H9 (cell line): Measurements from ENCODE around the gene AK9. TPM values are rescaled to one million over a fixed set of nuclear protein-coding genes. Genes with fewer than 3 reads are reported as not detected.

ENCODE experiments used
- DNase-seq: peaks from one replicate; pipeline ENCODE4 v3.0.0-alpha.2; 2017
- H2AFZ ChIP-seq: one replicate; pipeline ENCODE4 v1.6.1; 2013; ENCODE audit warnings: mild to moderate bottlenecking, low read length, control low read depth, moderate library complexity
- H2AK5ac ChIP-seq: 2 replicates; pipeline ENCODE4 v1.6.1; 2013; ENCODE audit warnings: low read length, control low read depth, mixed read lengths; ENCODE audit not compliant: insufficient read length
- H2BK120ac ChIP-seq: one replicate; pipeline ENCODE4 v1.6.1; 2013; ENCODE audit warnings: low read depth, mild to moderate bottlenecking, low read length, control low read depth, inconsistent platforms; ENCODE audit not compliant: poor library complexity, severe bottlenecking
- H2BK12ac ChIP-seq: 2 replicates; pipeline ENCODE4 v1.6.1; 2013; ENCODE audit warnings: low read length, control low read depth, mixed read lengths, low read depth; ENCODE audit not compliant: insufficient read length
- H2BK15ac ChIP-seq: 2 replicates; pipeline ENCODE4 v1.6.1; 2013; ENCODE audit warnings: low read depth, low read length, control low read depth
- H2BK20ac ChIP-seq: one replicate; pipeline ENCODE4 v1.6.1; 2013; ENCODE audit warnings: low read depth, mild to moderate bottlenecking, low read length, control low read depth, inconsistent platforms; ENCODE audit not compliant: poor library complexity, severe bottlenecking
- H2BK5ac ChIP-seq: 2 replicates; pipeline ENCODE4 v1.6.1; 2013; ENCODE audit warnings: low read length, control low read depth, mixed read lengths; ENCODE audit not compliant: insufficient read length
- H3K14ac ChIP-seq: 2 replicates; pipeline ENCODE4 v1.6.1; 2013; ENCODE audit warnings: low read length, control low read depth; ENCODE audit not compliant: insufficient read depth
- H3K18ac ChIP-seq: 2 replicates; pipeline ENCODE4 v1.6.1; 2013; ENCODE audit warnings: low read depth, mild to moderate bottlenecking, mixed read lengths, low read length, control low read depth; ENCODE audit not compliant: insufficient read length
- H3K23ac ChIP-seq: 2 replicates; pipeline ENCODE4 v1.6.1; 2013; ENCODE audit warnings: low read length, control low read depth, mixed read lengths, low read depth; ENCODE audit not compliant: insufficient read length
- H3K23me2 ChIP-seq: 2 replicates; pipeline ENCODE4 v1.6.1; 2013; ENCODE audit warnings: low read depth, mild to moderate bottlenecking, mixed read lengths, low read length, control low read depth; ENCODE audit not compliant: insufficient read length, poor library complexity, severe bottlenecking
- H3K27ac ChIP-seq: 2 replicates; pipeline ENCODE4 v1.5.1; 2013; ENCODE audit warnings: low read length, control low read depth, mixed read lengths, low read depth; ENCODE audit not compliant: insufficient read length
- H3K27me3 ChIP-seq: 2 replicates; pipeline ENCODE4 v1.6.1; 2013; ENCODE audit warnings: low read length, control low read depth, inconsistent platforms; ENCODE audit not compliant: insufficient read depth
- H3K4ac ChIP-seq: 2 replicates; pipeline ENCODE4 v1.6.1; 2013; ENCODE audit warnings: low read depth, mild to moderate bottlenecking, control low read depth, inconsistent platforms, low read length, moderate library complexity
- H3K4me1 ChIP-seq: 2 replicates; pipeline ENCODE4 v1.6.1; 2013; ENCODE audit warnings: low read length, control low read depth, inconsistent platforms; ENCODE audit not compliant: insufficient read depth
- H3K4me2 ChIP-seq: 2 replicates; pipeline ENCODE4 v1.6.1; 2013; ENCODE audit warnings: low read length, control low read depth, mixed read lengths; ENCODE audit not compliant: insufficient read length, insufficient read depth
- H3K56ac ChIP-seq: 2 replicates; pipeline ENCODE4 v1.6.1; 2013; ENCODE audit warnings: low read depth, mild to moderate bottlenecking, mixed read lengths, low read length, control low read depth; ENCODE audit not compliant: insufficient read length
- H3K79me1 ChIP-seq: 2 replicates; pipeline ENCODE4 v1.6.1; 2013; ENCODE audit warnings: low read depth, mild to moderate bottlenecking, moderate library complexity, low read length, control low read depth, inconsistent platforms; ENCODE audit not compliant: insufficient read depth, poor library complexity, severe bottlenecking
- H3K79me2 ChIP-seq: 2 replicates; pipeline ENCODE4 v1.6.1; 2013; ENCODE audit warnings: low read length, control low read depth, inconsistent platforms; ENCODE audit not compliant: insufficient read depth
- H3K9ac ChIP-seq: 2 replicates; pipeline ENCODE4 v1.6.1; 2013; ENCODE audit warnings: low read length, control low read depth, mixed read lengths; ENCODE audit not compliant: insufficient read length; ENCODE audit errors: extremely low read depth
- H3K9me3 ChIP-seq: one replicate; pipeline ENCODE4 v1.6.1; 2013; ENCODE audit warnings: low read depth, low read length, inconsistent platforms; ENCODE audit not compliant: control insufficient read depth
- H3T11ph ChIP-seq: one replicate; pipeline ENCODE4 v1.6.1; 2013; ENCODE audit warnings: mild to moderate bottlenecking, low read length, control low read depth, inconsistent platforms
- H4K20me1 ChIP-seq: one replicate; pipeline ENCODE4 v1.6.1; 2013; ENCODE audit not compliant: control insufficient read depth, insufficient read length, insufficient read depth
- H4K5ac ChIP-seq: 2 replicates; pipeline ENCODE4 v1.6.1; 2013; ENCODE audit warnings: low read depth, mild to moderate bottlenecking, mixed read lengths, low read length, control low read depth; ENCODE audit not compliant: insufficient read length
- H4K8ac ChIP-seq: replicated peaks from 2 replicates; pipeline ENCODE4 v1.6.1; 2013; ENCODE audit warnings: low read length, control low read depth, mixed read lengths, low read depth; ENCODE audit not compliant: insufficient read length
- H4K91ac ChIP-seq: 2 replicates; pipeline ENCODE4 v1.6.1; 2013; ENCODE audit warnings: low read depth, mild to moderate bottlenecking, moderate library complexity, mixed read lengths, low read length, control low read depth; ENCODE audit not compliant: insufficient read length
- H3K27ac Mint-ChIP-seq, 3 experiments: 2 replicates in 2 of 3; 3 replicates in 1 of 3; pipeline ENCODE4 v1.8.0; 2020 to 2021; ENCODE audit warnings: mixed read lengths in 3 of 3, mild to moderate bottlenecking in 1 of 3, moderate library complexity in 1 of 3
- H3K27me3 Mint-ChIP-seq: 2 replicates; pipeline ENCODE4 v1.8.0; 2021; ENCODE audit warnings: low read depth, mild to moderate bottlenecking, moderate library complexity, mixed read lengths
- H3K36me3 Mint-ChIP-seq, 3 experiments: 2 replicates in 2 of 3; 3 replicates in 1 of 3; pipeline ENCODE4 v1.8.0; 2020 to 2021; ENCODE audit warnings: low read depth in 3 of 3, mixed read lengths in 3 of 3; ENCODE audit not compliant: insufficient read depth in 1 of 3
- H3K4me1 Mint-ChIP-seq, 2 experiments: 2 replicates each; pipeline ENCODE4 v1.8.0; 2020; ENCODE audit warnings: mixed read lengths in 2 of 2
- H3K4me3 Mint-ChIP-seq, 2 experiments: 2 replicates in 1 of 2; 3 replicates in 1 of 2; pipeline ENCODE4 v1.8.0; 2020 to 2021; ENCODE audit warnings: mild to moderate bottlenecking in 2 of 2, mixed read lengths in 2 of 2, moderate library complexity in 1 of 2
- H3K9me3 Mint-ChIP-seq, 2 experiments: 2 replicates in 1 of 2; 3 replicates in 1 of 2; pipeline ENCODE4 v1.8.0; 2020; ENCODE audit warnings: mild to moderate bottlenecking in 2 of 2, mixed read lengths in 2 of 2, moderate library complexity in 1 of 2
- CTCF ChIP-seq: fragments of 200-600 bp; sonication (generic); conservative IDR thresholded peaks from 3 replicates; pipeline ENCODE4 v1.8.0; 2021; ENCODE audit warnings: antibody characterized with exemption, mild to moderate bottlenecking
- WGBS: extraction: QIAGEN DNeasy Blood & Tissue Kit; methylation state at CpG from one replicate; pipeline ENCODE4 v1.1.7; 2013; ENCODE audit warnings: missing lambda C conversion rate, low lambda C conversion rate, mixed read lengths; ENCODE audit not compliant: insufficient read length; ENCODE audit errors: extremely low coverage; 5-methylcytosine and 5-hydroxymethylcytosine counted together
- total RNA-seq: library from RNA; stranded (reverse); gene quantifications from 2 replicates; pipeline ENCODE4 v1.2.1, GENCODE V29; 2021

Gene AK9
- total RNA-seq, 1 experiment from 2014 or later, result 2.3 TPM

GRCh38 chr6:109678240-109678639, 12.8 kb downstream of the AK9 start:
- Histone ChIP-seq H2AK5ac (no peak overlapping the region), H3K4me2 (peak overlapping the region; percentile 54), H3K4me1 (no peaks in the 10 kb centered on the region), H2BK20ac (no peak overlapping the region), H2BK15ac (no peak overlapping the region), H3K79me1 (no peaks in the 10 kb centered on the region), H3T11ph (no peak overlapping the region), H3K27me3 (no peaks in the 10 kb centered on the region), H2BK5ac (no peak overlapping the region), H2AFZ (no peak overlapping the region), H3K4ac (no peak overlapping the region), H4K91ac (no peak overlapping the region), H3K18ac (no peak overlapping the region), H3K9me3 (no peaks in the 10 kb centered on the region), H3K27ac (no peak overlapping the region), H3K23ac (no peak overlapping the region), H2BK120ac (no peak overlapping the region), H3K9ac (no peak overlapping the region), H3K79me2 (no peaks in the 10 kb centered on the region), H4K20me1 (no peaks in the 10 kb centered on the region), H3K14ac (no peak overlapping the region), H3K23me2 (no peaks in the 10 kb centered on the region), H4K8ac (no peak overlapping the region), H3K56ac (no peak overlapping the region), H4K5ac (no peak overlapping the region), H2BK12ac (no peak overlapping the region)
- Mint-ChIP-seq H3K27me3 (peaks cover 6% of the 10 kb centered on the region), H3K4me3 (no peak overlapping the region), H3K9me3 (peaks cover 30 to 35% of the 10 kb centered on the region in 2 experiments), H3K27ac (0 out of 7 replicates have a peak overlapping the region, but pooled peaks of 1 of the 3 experiments have one; percentile 17), H3K36me3 (peaks cover 9 to 31% (median 22%) of the 10 kb centered on the region in 3 experiments), H3K4me1 (peaks cover 13 to 19% of the 10 kb centered on the region in 2 experiments)
- no peak for DNase-seq
- TF ChIP-seq CTCF, result no peak
- no CpG with 5 or more reads among the region's 4 CpGs for WGBS
